ENCODE data around the gene ZFP36L1. TPM values are rescaled to one million over a fixed set of nuclear protein-coding genes. Genes with fewer than 3 reads are reported as not detected.
A peak's percentile ranks its signal among the peaks of the same experiment; 100 is the strongest.

The ZFP36L1 gene
- total and polyA plus RNA-seq, 2 donors (not counting 3 experiments of a cell fraction or from before 2014, with no cell fraction given): 46.0 to 89.6 TPM

DNA sequence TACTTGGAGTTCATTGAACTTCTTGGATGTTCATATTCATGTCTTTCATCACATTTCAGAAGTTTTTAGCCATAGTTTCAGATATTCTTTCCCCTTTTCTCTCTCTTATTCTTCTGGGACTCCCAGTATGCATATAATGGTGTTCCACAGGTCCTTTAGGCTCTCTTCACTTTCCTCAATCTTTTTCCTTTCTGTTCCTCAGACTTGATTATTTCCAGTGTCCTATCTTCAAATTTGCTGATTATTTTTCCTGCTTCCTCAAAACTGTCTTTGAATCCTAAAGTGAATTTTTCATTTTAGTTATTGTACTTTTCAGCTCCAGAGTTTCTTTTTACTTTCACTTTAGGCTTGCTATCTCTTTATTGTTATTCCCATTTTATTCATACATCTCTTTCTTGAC is 8.8 kb upstream of the ZFP36L1 start:
- Histone ChIP-seq H3K27me3 (ENCODE audit: control insufficient read depth in 2 of 2, insufficient read depth in 2 of 2, low read length in 2 of 2) (no peaks in the 10 kb centered on the region), H3K4me1 (ENCODE audit: control insufficient read depth, extremely low read depth, insufficient read depth, low read length) (peaks cover under 1% of the 10 kb centered on the region), H2AFZ (ENCODE audit: low read depth, low read length) (no peak overlapping the region), H3K9me3 (replicated peaks; ENCODE audit: control insufficient read depth, insufficient read depth, low read length) (no peaks in the 10 kb centered on the region), H3K27ac (ENCODE audit: insufficient read depth, low read depth, low read length) (no peak overlapping the region), H3K9ac (replicated peaks; ENCODE audit: extremely low read depth, insufficient read depth, low read length) (no peak overlapping the region), H3K4me2 (ENCODE audit: insufficient read depth, low read length) (peak overlapping the region; percentile 28), H3K9me1 (replicated peaks; ENCODE audit: control insufficient read depth, extremely low read depth, insufficient read depth, low read length) (no peaks in the 10 kb centered on the region), H3K79me2 (ENCODE audit: control insufficient read depth, insufficient read depth, low read length) (no peaks in the 10 kb centered on the region), H3K4me3 (replicated peaks in 1 of 3; ENCODE audit: insufficient read depth in 1 of 3, low read depth in 1 of 3, low read length in 3 of 3) (no peak overlapping the region), H4K20me1 (replicated peaks; ENCODE audit: control insufficient read depth, extremely low read depth, insufficient read depth, low read length) (no peaks in the 10 kb centered on the region), H3K36me3 (ENCODE audit: control insufficient read depth in 2 of 2, extremely low read depth in 1 of 2, insufficient read depth in 2 of 2, low read length in 2 of 2) (no peaks in the 10 kb centered on the region)
- POLR2A ChIA-PET: interaction anchor here (0.7 kb wide), 1 partner anchor 230 kb away, joined by 3 read pairs; no protein-coding TSS in a partner anchor
- DNase-seq (ENCODE audit: low read depth, low spot score): no peak
- intact Hi-C loops (cut with micrococcal nuclease) (no loop called here), dilution Hi-C loops (cut with MboI; ENCODE audit: extremely low pct_ligation_motif_present, low sequenced_read_pairs) (loop anchor here (25.0 kb wide), 1 partner anchor 864 kb away; no protein-coding TSS in a partner anchor)
- no peak for TF ChIP-seq MYC (IDR thresholded peaks at IDR 0.05; ENCODE audit: low read depth, low read length)
- no peak for TF ChIP-seq MAX (IDR thresholded peaks at IDR 0.05; ENCODE audit: insufficient read depth, insufficient read length)
- no peak for TF ChIP-seq JUN (IDR thresholded peaks at IDR 0.05; ENCODE audit: borderline replicate concordance, insufficient read depth, insufficient read length, low read depth)
- TF ChIP-seq, protein P1, sequence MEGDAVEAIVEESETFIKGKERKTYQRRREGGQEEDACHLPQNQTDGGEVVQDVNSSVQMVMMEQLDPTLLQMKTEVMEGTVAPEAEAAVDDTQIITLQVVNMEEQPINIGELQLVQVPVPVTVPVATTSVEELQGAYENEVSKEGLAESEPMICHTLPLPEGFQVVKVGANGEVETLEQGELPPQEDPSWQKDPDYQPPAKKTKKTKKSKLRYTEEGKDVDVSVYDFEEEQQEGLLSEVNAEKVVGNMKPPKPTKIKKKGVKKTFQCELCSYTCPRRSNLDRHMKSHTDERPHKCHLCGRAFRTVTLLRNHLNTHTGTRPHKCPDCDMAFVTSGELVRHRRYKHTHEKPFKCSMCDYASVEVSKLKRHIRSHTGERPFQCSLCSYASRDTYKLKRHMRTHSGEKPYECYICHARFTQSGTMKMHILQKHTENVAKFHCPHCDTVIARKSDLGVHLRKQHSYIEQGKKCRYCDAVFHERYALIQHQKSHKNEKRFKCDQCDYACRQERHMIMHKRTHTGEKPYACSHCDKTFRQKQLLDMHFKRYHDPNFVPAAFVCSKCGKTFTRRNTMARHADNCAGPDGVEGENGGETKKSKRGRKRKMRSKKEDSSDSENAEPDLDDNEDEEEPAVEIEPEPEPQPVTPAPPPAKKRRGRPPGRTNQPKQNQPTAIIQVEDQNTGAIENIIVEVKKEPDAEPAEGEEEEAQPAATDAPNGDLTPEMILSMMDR (IDR thresholded peaks at IDR 0.05; ENCODE audit: extremely low read depth in 1 of 2, insufficient read depth in 1 of 2, low read depth in 1 of 2, low read length in 2 of 2): no peak
- TF ChIP-seq GATA2 (IDR thresholded peaks at IDR 0.05; ENCODE audit: insufficient read depth, insufficient read length, low read depth, low read length): no peak
- BruUV-seq (replicated peaks): no TSS peak
- no peak for FAIRE-seq
- CTCF ChIA-PET: interaction anchor here (1.0 to 2.1 kb wide), 3 partner anchors 13 to 555 kb away, joined by 3 to 7 read pairs (median 3); no protein-coding TSS in a partner anchor

Data from endothelial cell of umbilical vein (primary cell).